Caco-2 (cell line): ENCODE measurements around the gene ETV6. TPM values are rescaled to one million over a fixed set of nuclear protein-coding genes. Genes with fewer than 3 reads are reported as not detected.

Experiments used
- BruUV-seq: library from RNA; stranded (reverse); fragments of 400-500 nt; replicated peaks from 2 replicates; lab custom pipeline; 2021; lab: Mats Ljungman, UMichigan
- CTCF ChIA-PET: fragments of 300-600 bp; sonication (Branson Sonifier 250); formaldehyde crosslinking; loops from one replicate; lab custom pipeline; 2022; ENCODE audit warnings: antibody characterized with exemption; lab: Charles Lee
- POLR2A ChIA-PET: fragments of 300-600 bp; sonication (Branson Sonifier 250); formaldehyde crosslinking; loops from one replicate; lab custom pipeline; 2022; ENCODE audit warnings: antibody characterized with exemption; lab: Charles Lee
- DNase-seq, 2 experiments: peaks; one replicate each; pipeline versions ENCODE4 v3.0.0 to v3.0.0-alpha.2; 2020 to 2022
- H3K27me3 ChIP-seq: replicated peaks from 2 replicates; pipeline ENCODE4 v1.6.0; 2011; ENCODE audit warnings: low read length; ENCODE audit not compliant: control insufficient read depth, insufficient read depth
- H3K36me3 ChIP-seq: 2 replicates; pipeline ENCODE4 v1.5.1; 2011; ENCODE audit warnings: low read length; ENCODE audit not compliant: control insufficient read depth, insufficient read depth
- H3K4me1 ChIP-seq: fragments of 250-450 bp; sonication (Bioruptor Pico); 2 replicates; pipeline ENCODE4 v1.5.1; 2020; ENCODE audit warnings: mild to moderate bottlenecking
- H3K4me3 ChIP-seq: 2 replicates; pipeline ENCODE4 v1.5.1; 2011; ENCODE audit warnings: low read depth, mild to moderate bottlenecking, control low read depth, low read length
- H3K9me3 ChIP-seq: fragments of 250-450 bp; sonication (Bioruptor Pico); 2 replicates; pipeline ENCODE4 v1.5.1; 2020; ENCODE audit warnings: mild to moderate bottlenecking, moderate library complexity
- H3K27ac Mint-ChIP-seq: one replicate; pipeline ENCODE4 v1.8.0; 2022; ENCODE audit warnings: mixed read lengths; ENCODE audit not compliant: unreplicated experiment
- H3K27me3 Mint-ChIP-seq: one replicate; pipeline ENCODE4 v1.8.0; 2022; ENCODE audit warnings: mixed read lengths; ENCODE audit not compliant: insufficient read depth, unreplicated experiment
- H3K36me3 Mint-ChIP-seq: one replicate; pipeline ENCODE4 v1.8.0; 2022; ENCODE audit warnings: mild to moderate bottlenecking, mixed read lengths; ENCODE audit not compliant: insufficient read depth, unreplicated experiment
- H3K4me1 Mint-ChIP-seq: one replicate; pipeline ENCODE4 v1.8.0; 2022; ENCODE audit warnings: low read depth, mixed read lengths; ENCODE audit not compliant: unreplicated experiment
- H3K4me3 Mint-ChIP-seq: one replicate; pipeline ENCODE4 v1.8.0; 2022; ENCODE audit warnings: mild to moderate bottlenecking, moderate library complexity, mixed read lengths; ENCODE audit not compliant: unreplicated experiment
- H3K9me3 Mint-ChIP-seq: one replicate; pipeline ENCODE4 v1.8.0; 2022; ENCODE audit warnings: mixed read lengths; ENCODE audit not compliant: unreplicated experiment
- intact Hi-C: fragments of 100-400 bp; cut with micrococcal nuclease; formaldehyde crosslinking; loops from one replicate; pipeline ENCODE4 v1.10.0; 2022; ENCODE audit not compliant: unreplicated experiment
- total RNA-seq: library from RNA; stranded (reverse); gene quantifications from 2 replicates; pipeline ENCODE4 v1.2.3, GENCODE V29; 2022
- TF ChIP-seq, protein P1 (sequence below), 2 experiments: fragments of 200-600 bp in 1 of 2; IDR thresholded peaks; 1 replicate in 1 of 2; 2 replicates in 1 of 2; pipeline versions ENCODE4 v1.5.1 to v1.8.0; 2011 to 2022; ENCODE audit warnings: antibody characterized with exemption in 1 of 2, control low read depth in 1 of 2, inconsistent platforms in 1 of 2, low read depth in 1 of 2, low read length in 1 of 2, mild to moderate bottlenecking in 1 of 2, moderate library complexity in 1 of 2; ENCODE audit not compliant: insufficient read depth in 1 of 2, severe bottlenecking in 1 of 2, unreplicated experiment in 1 of 2

Gene ETV6
- total RNA-seq, 1 experiment from 2014 or later: 15.6 TPM

DNA sequence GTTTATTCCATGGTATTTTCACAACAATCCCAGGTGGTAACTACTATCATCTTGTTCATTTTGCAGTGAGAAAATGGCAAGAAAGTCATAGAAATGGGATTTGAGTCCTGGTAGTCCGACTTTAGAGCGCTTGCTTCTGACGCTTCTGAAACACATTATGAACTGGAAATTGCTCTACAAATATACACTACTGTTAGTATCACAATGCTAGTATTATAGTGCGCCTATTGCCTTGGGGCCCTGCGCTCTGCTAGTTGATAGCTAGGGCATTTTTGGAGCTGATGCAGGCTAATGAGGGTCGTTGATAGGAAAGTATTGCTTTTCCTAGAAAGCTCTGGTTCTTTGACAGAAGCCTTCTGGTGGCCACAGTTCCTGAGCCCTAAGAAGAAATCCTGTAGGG, 61.0 kb downstream of the ETV6 start:
- Histone ChIP-seq H3K4me3 (no peak overlapping the region), H3K4me1 (peaks cover 18% of the 10 kb centered on the region), H3K9me3 (no peaks in the 10 kb centered on the region), H3K27me3 (no peaks in the 10 kb centered on the region), H3K36me3 (no peaks in the 10 kb centered on the region)
- Mint-ChIP-seq H3K4me3 (no peak overlapping the region), H3K27ac (no peak overlapping the region), H3K27me3 (no peaks in the 10 kb centered on the region), H3K9me3 (no peaks in the 10 kb centered on the region), H3K4me1 (peaks cover 18% of the 10 kb centered on the region), H3K36me3 (no peaks in the 10 kb centered on the region)
- intact Hi-C loops: no loop called here
- TF ChIP-seq, protein P1, sequence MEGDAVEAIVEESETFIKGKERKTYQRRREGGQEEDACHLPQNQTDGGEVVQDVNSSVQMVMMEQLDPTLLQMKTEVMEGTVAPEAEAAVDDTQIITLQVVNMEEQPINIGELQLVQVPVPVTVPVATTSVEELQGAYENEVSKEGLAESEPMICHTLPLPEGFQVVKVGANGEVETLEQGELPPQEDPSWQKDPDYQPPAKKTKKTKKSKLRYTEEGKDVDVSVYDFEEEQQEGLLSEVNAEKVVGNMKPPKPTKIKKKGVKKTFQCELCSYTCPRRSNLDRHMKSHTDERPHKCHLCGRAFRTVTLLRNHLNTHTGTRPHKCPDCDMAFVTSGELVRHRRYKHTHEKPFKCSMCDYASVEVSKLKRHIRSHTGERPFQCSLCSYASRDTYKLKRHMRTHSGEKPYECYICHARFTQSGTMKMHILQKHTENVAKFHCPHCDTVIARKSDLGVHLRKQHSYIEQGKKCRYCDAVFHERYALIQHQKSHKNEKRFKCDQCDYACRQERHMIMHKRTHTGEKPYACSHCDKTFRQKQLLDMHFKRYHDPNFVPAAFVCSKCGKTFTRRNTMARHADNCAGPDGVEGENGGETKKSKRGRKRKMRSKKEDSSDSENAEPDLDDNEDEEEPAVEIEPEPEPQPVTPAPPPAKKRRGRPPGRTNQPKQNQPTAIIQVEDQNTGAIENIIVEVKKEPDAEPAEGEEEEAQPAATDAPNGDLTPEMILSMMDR (IDR thresholded peaks at IDR 0.05; ENCODE audit: insufficient read depth in 1 of 2, low read depth in 1 of 2, low read length in 1 of 2, severe bottlenecking in 1 of 2, unreplicated experiment in 1 of 2): no peak
- ChIA-PET POLR2A (no interaction called here), CTCF (no interaction called here)
- BruUV-seq: no TSS peak
- DNase-seq: no peak

DNA sequence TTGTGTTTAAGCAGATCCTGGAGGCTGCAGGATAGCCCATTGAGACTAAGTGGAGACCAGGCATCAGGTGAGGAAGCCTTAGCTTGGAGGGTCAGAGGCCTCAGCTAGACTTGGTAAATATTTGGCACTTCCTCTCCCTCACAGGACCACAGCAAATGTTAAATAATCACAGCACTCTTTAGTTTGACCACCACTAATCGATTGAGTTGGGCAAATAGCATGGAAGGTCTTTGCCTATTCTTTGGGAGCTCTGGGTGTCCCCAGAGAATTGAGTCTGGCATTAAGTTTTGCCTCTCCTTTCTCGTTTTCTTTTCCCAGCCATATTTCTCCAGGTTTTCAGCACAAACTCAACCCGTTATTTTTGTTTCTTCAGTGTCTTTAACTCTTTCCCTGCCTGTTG, 61.4 kb downstream of the ETV6 start:
- Histone ChIP-seq H3K4me3 (no peak overlapping the region), H3K36me3 (no peaks in the 10 kb centered on the region), H3K27me3 (no peaks in the 10 kb centered on the region), H3K9me3 (no peaks in the 10 kb centered on the region), H3K4me1 (peaks cover 13% of the 10 kb centered on the region)
- POLR2A ChIA-PET: no interaction called here
- Mint-ChIP-seq H3K4me3 (no peak overlapping the region), H3K9me3 (no peaks in the 10 kb centered on the region), H3K27ac (no peak overlapping the region), H3K27me3 (no peaks in the 10 kb centered on the region), H3K36me3 (no peaks in the 10 kb centered on the region), H3K4me1 (peaks cover 14% of the 10 kb centered on the region)
- TF ChIP-seq, protein P1 (IDR thresholded peaks at IDR 0.05; ENCODE audit: insufficient read depth in 1 of 2, low read depth in 1 of 2, low read length in 1 of 2, severe bottlenecking in 1 of 2, unreplicated experiment in 1 of 2): no peak
- intact Hi-C loops: no loop called here
- CTCF ChIA-PET: no interaction called here
- no peak for DNase-seq
- BruUV-seq: no TSS peak

DNA sequence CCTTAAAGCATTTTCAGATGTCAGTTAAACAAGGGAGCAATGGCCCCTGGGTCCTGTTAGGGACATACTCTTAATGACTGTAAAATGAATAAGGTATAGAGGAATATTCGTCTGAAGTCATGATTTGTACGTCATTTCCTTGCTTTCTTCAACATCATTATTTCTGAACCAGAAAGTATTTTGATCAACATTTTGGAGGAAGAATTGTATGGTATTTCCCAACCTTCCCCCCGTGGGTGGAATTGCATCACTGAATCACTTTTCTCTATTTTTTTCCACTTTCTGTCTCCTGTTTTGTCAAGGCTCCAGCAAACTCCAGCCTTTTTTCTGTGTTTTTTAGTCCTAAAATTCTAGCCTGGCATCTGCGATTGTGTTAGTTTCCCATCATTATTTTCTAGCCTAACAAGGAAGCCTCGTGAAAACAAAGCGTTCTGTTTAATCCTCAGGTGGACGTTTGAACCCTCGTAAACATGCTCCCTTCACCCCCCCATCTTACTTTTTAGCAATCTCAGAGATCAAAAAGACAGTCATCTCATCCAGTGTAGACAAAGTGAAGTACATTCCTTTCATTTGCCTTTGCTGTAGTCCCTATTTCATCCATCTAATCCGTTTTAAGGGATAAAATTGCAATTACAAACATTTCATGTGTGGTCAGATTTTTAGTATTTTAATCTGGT, 62.3 kb downstream of the ETV6 start:
- intact Hi-C loops: no loop called here
- CTCF ChIA-PET: no interaction called here
- H3K36me3 Mint-ChIP-seq: no peaks in the 10 kb centered on the region

More for the DNA sequence above, 62.3 kb downstream of the ETV6 start:
- H3K36me3 ChIP-seq: no peaks in the 10 kb centered on the region
- Mint-ChIP-seq H3K27me3 (no peaks in the 10 kb centered on the region), H3K4me3 (no peak overlapping the region), H3K27ac (no peak overlapping the region), H3K9me3 (no peaks in the 10 kb centered on the region), H3K4me1 (peaks cover 5% of the 10 kb centered on the region)
- no peak for DNase-seq
- TF ChIP-seq, protein P1 (IDR thresholded peaks at IDR 0.05; ENCODE audit: insufficient read depth in 1 of 2, low read depth in 1 of 2, low read length in 1 of 2, severe bottlenecking in 1 of 2, unreplicated experiment in 1 of 2): no peak
- peaks cover 4% of the 10 kb centered on the region for H3K4me1 ChIP-seq
- H3K27me3 ChIP-seq: no peaks in the 10 kb centered on the region
- no TSS peak for BruUV-seq
- H3K4me3 ChIP-seq: no peak overlapping the region
- POLR2A ChIA-PET: no interaction called here
- no peaks in the 10 kb centered on the region for H3K9me3 ChIP-seq
